ENCODE data around the gene SLC25A52.

DNA sequence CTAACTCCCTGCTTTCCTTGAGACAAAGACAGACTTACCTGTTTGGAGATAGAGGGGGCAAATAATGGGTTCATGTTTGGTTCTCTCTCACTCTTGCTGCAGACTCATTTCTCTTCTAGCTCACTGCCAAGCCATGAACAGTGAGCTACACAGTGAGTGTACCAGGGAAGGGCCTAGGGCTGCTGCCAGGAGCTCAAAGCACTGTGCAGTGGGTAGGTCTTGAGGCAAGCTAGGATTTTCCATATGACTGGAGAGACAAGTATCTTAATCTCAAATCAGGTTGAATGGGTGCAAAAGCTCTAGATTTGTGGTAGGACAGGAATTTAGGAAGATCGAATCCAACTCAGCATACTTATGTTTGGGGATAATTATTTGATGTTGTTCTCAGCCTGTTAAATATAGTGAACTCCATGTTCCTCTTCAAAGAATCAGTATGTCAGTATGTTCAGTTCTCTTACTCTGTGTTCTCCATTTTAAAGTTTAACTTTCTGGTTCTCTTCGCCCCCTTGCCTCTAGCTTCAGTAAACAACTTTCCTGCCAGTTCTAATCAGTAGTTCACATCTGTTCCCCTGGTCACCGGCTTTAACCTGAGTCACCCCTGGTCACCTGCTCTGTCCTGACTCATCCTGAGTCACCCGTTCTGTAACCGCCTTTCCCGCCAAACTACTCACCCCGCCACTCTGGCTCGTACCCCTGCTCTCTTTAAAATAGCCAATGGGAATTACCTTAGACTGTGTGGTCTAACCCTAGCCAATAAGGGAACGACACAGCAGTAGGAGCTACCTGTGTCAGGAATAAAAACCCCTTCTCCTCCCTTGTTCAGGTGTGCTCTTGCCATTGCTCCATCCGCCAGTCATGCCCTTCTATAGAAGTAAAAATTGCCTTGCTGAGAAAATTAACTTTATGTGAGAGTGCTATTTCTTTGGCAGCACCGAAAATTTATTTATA is 21.9 kb downstream of the SLC25A52 start:
- TF ChIP-seq, protein P1, sequence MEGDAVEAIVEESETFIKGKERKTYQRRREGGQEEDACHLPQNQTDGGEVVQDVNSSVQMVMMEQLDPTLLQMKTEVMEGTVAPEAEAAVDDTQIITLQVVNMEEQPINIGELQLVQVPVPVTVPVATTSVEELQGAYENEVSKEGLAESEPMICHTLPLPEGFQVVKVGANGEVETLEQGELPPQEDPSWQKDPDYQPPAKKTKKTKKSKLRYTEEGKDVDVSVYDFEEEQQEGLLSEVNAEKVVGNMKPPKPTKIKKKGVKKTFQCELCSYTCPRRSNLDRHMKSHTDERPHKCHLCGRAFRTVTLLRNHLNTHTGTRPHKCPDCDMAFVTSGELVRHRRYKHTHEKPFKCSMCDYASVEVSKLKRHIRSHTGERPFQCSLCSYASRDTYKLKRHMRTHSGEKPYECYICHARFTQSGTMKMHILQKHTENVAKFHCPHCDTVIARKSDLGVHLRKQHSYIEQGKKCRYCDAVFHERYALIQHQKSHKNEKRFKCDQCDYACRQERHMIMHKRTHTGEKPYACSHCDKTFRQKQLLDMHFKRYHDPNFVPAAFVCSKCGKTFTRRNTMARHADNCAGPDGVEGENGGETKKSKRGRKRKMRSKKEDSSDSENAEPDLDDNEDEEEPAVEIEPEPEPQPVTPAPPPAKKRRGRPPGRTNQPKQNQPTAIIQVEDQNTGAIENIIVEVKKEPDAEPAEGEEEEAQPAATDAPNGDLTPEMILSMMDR (IDR thresholded peaks at IDR 0.05; ENCODE audit: low read depth, low read length, poor library complexity, severe bottlenecking) = no peak
- no peak for TF ChIP-seq EZH2phosphoT487 (IDR thresholded peaks at IDR 0.05; ENCODE audit: borderline replicate concordance, low read length)

All from DOHH2 (cell line).